ENCODE results near the gene NANP. TPM values are rescaled to one million over a fixed set of nuclear protein-coding genes. Genes with fewer than 3 reads are reported as not detected.

The NANP gene, protein sequence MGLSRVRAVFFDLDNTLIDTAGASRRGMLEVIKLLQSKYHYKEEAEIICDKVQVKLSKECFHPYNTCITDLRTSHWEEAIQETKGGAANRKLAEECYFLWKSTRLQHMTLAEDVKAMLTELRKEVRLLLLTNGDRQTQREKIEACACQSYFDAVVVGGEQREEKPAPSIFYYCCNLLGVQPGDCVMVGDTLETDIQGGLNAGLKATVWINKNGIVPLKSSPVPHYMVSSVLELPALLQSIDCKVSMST
- total RNA-seq, result 10 to 100 TPM in 1 of 2 donors, 1 to 10 TPM in 1; 6.5 to 10.4 TPM
- polyA plus RNA-seq (2013, experiment 1 of 2), result 5.9 TPM
- 4.6 TPM for polyA plus RNA-seq (2013, experiment 2 of 2)
- long read RNA-seq, experiment 1, partial matches to known transcripts, result 0 of 10 reads
- long read RNA-seq, experiment 1, other reads (novel, unspliced or antisense), result 7 of 10 reads
- long read RNA-seq, experiment 2, transcript NANP-201 (2 exons, 3,964 nt), result major isoform, 31 of 32 reads
- long read RNA-seq, experiment 2, partial matches to known transcripts, result 0 of 32 reads
- long read RNA-seq, experiment 2, other reads (novel, unspliced or antisense), result 1 of 32 reads
- long read RNA-seq, experiment 3, transcript NANP-201 (2 exons, 3,964 nt), result major isoform, 64 of 66 reads
- long read RNA-seq, experiment 3, partial matches to known transcripts, result 0 of 66 reads
- long read RNA-seq, experiment 3, other reads (novel, unspliced or antisense), result 2 of 66 reads
- long read RNA-seq, experiment 4, partial matches to known transcripts, result 0 of 5 reads
- long read RNA-seq, experiment 4, other reads (novel, unspliced or antisense), result 2 of 5 reads

- H3K9me3 ChIP-seq (ENCODE audit: control insufficient read depth, low read length), result peaks cover 7% of the 10 kb centered on the region
- peaks cover 32% of the 10 kb centered on the region for H3K4me1 Mint-ChIP-seq
- no peak for TF ChIP-seq CTCF (conservative IDR thresholded peaks at IDR 0.05)
- peaks cover 8% of the 10 kb centered on the region for H3K36me3 Mint-ChIP-seq (ENCODE audit: low read depth)
- peak within 1 kb of the TSS; percentile 92 for H3K27ac ChIP-seq (ENCODE audit: low read depth, low read length)
- 3 to 6% methylated on average over 19 to 81 of the region's 81 CpGs for WGBS, 2 experiments (ENCODE audit: insufficient coverage in 1 of 2, insufficient read length in 1 of 2)
- peaks cover 6% of the 10 kb centered on the region for H3K4me1 ChIP-seq (ENCODE audit: control insufficient read depth, insufficient read depth, low read length)
- H3K36me3 ChIP-seq (ENCODE audit: control insufficient read depth, insufficient read depth, low read length), result no peaks in the 10 kb centered on the region
- H3K27me3 ChIP-seq (ENCODE audit: control insufficient read depth, insufficient read depth, low read length, poor library complexity, severe bottlenecking), result no peaks in the 10 kb centered on the region
- peak within 1 kb of the TSS; percentile 77 for H3K4me3 Mint-ChIP-seq
- H3K27ac Mint-ChIP-seq, result peak within 1 kb of the TSS; percentile 96
- peak within 1 kb of the TSS; percentile 92 for H3K4me3 ChIP-seq (ENCODE audit: low read length)
- H3K9me3 Mint-ChIP-seq, result peaks cover 26% of the 10 kb centered on the region
- H3K9ac ChIP-seq (ENCODE audit: extremely low read depth, low read length, poor library complexity, severe bottlenecking), result peak within 1 kb of the TSS; percentile 89
- H3K27me3 Mint-ChIP-seq (ENCODE audit: insufficient read depth), result peaks cover 7% of the 10 kb centered on the region
- peak; percentile 98 for DNase-seq
These were observed at the start of gene NANP for GRCh38 chr20:25623736-25624499. NANP (minus strand) TSS chr20:25624014; CDS start chr20:25623948, 66 bp downstream.

GRCh38 chr20:25672659-25673235 is 48.9 kb upstream of the NANP start:
- Histone ChIP-seq H3K4me1 (ENCODE audit: control insufficient read depth, insufficient read depth, low read length) (no peaks in the 10 kb centered on the region), H3K9ac (ENCODE audit: extremely low read depth, low read length, poor library complexity, severe bottlenecking) (no peak overlapping the region), H3K27ac (ENCODE audit: low read depth, low read length) (no peak overlapping the region), H3K36me3 (ENCODE audit: control insufficient read depth, insufficient read depth, low read length) (peaks cover 50% of the 10 kb centered on the region), H3K4me3 (ENCODE audit: low read length) (no peak overlapping the region), H3K27me3 (ENCODE audit: control insufficient read depth, insufficient read depth, low read length, poor library complexity, severe bottlenecking) (no peaks in the 10 kb centered on the region), H3K9me3 (ENCODE audit: control insufficient read depth, low read length) (no peaks in the 10 kb centered on the region)
- H3K9me3 Mint-ChIP-seq, result no peaks in the 10 kb centered on the region
- H3K36me3 Mint-ChIP-seq (ENCODE audit: low read depth), result peaks cover 48% of the 10 kb centered on the region
- no peaks in the 10 kb centered on the region for H3K4me1 Mint-ChIP-seq
- H3K4me3 Mint-ChIP-seq, result no peak overlapping the region
- no peaks in the 10 kb centered on the region for H3K27me3 Mint-ChIP-seq (ENCODE audit: insufficient read depth)
- DNase-seq, result no peak
- WGBS, 2 experiments (ENCODE audit: insufficient coverage in 1 of 2, insufficient read length in 1 of 2), result 97 to 100% methylated on average over 2 to 4 of the region's 4 CpGs
- no peak overlapping the region for H3K27ac Mint-ChIP-seq
- no peak for TF ChIP-seq CTCF (conservative IDR thresholded peaks at IDR 0.05)
